Measurements from ENCODE around the gene IL17C. TPM values are rescaled to one million over a fixed set of nuclear protein-coding genes. Genes with fewer than 3 reads are reported as not detected.

Gene IL17C
- total RNA-seq (0.40 TPM in 1 of 2 replicates, not detected in the other), polyA plus RNA-seq (0.57 and 0.79 TPM in 2 replicates)

GRCh38 chr16:88638323-88639230 is at the start of gene IL17C:
IL17C (plus strand) TSS chr16:88638572; CDS start chr16:88638642, 70 bp downstream.
- no peak for DNase-seq (ENCODE audit: low spot score)
- peaks cover 9% of the 10 kb centered on the region for H3K27me3 ChIP-seq
- WGBS (ENCODE audit: low lambda C conversion rate, missing lambda C conversion rate) = 77% methylated on average over 27 of the region's 27 CpGs

GRCh38 chr16:88588754-88589153 is 49.6 kb upstream of the IL17C start:
- Histone ChIP-seq H3K27ac (no peak overlapping the region), H3K9me3 (ENCODE audit: low read depth) (no peaks in the 10 kb centered on the region), H3K4me2 (no peak overlapping the region), H3K9me2 (replicated peaks; ENCODE audit: insufficient read depth) (no peaks in the 10 kb centered on the region), H3K4me3 (no peak overlapping the region), H3K36me3 (replicated peaks; ENCODE audit: insufficient read depth, low read depth) (no peaks in the 10 kb centered on the region), H4K20me1 (ENCODE audit: insufficient read depth, poor library complexity, severe bottlenecking) (peaks cover 10% of the 10 kb centered on the region), H3K4me1 (ENCODE audit: insufficient read depth) (no peaks in the 10 kb centered on the region), H2AFZ (no peak overlapping the region), H3K79me2 (peaks cover 18% of the 10 kb centered on the region), H3K27me3 (no peaks in the 10 kb centered on the region)
- 98% methylated on average over 6 of the region's 6 CpGs for WGBS (ENCODE audit: low lambda C conversion rate, missing lambda C conversion rate)
- no peak for DNase-seq (ENCODE audit: low spot score)
- no peak for TF ChIP-seq EZH2phosphoT487 (IDR thresholded peaks at IDR 0.05; ENCODE audit: low read depth, severe bottlenecking, unreplicated experiment)

More at GRCh38 chr16:88638323-88639230, at the start of gene IL17C:
- H3K79me2 ChIP-seq = no peaks in the 10 kb centered on the region
- no peaks in the 10 kb centered on the region for H3K9me2 ChIP-seq (replicated peaks; ENCODE audit: insufficient read depth)
- peaks cover 9% of the 10 kb centered on the region for H3K4me1 ChIP-seq (ENCODE audit: insufficient read depth)
- no peak within 1 kb of the TSS for H3K4me2 ChIP-seq
- H3K4me3 ChIP-seq = no peak within 1 kb of the TSS
- no peak within 1 kb of the TSS for H3K27ac ChIP-seq
- H4K20me1 ChIP-seq (ENCODE audit: insufficient read depth, poor library complexity, severe bottlenecking) = no peaks in the 10 kb centered on the region
- no peak for TF ChIP-seq CTCF (IDR thresholded peaks at IDR 0.05; ENCODE audit: poor library complexity)
- TF ChIP-seq EZH2phosphoT487 (IDR thresholded peaks at IDR 0.05; ENCODE audit: low read depth, severe bottlenecking, unreplicated experiment) = no peak
- no peak for TF ChIP-seq EZH2 (IDR thresholded peaks at IDR 0.05; ENCODE audit: borderline replicate concordance)
- H3K9me3 ChIP-seq (ENCODE audit: low read depth) = no peaks in the 10 kb centered on the region
- H3K36me3 ChIP-seq (replicated peaks; ENCODE audit: insufficient read depth, low read depth) = no peaks in the 10 kb centered on the region
- H2AFZ ChIP-seq = no peak within 1 kb of the TSS

- Histone ChIP-seq H3K9me3 (ENCODE audit: low read depth) (no peaks in the 10 kb centered on the region), H3K4me3 (no peak overlapping the region), H2AFZ (no peak overlapping the region), H3K27me3 (no peaks in the 10 kb centered on the region), H4K20me1 (ENCODE audit: insufficient read depth, poor library complexity, severe bottlenecking) (peaks cover 8% of the 10 kb centered on the region), H3K4me2 (no peak overlapping the region), H3K9me2 (replicated peaks; ENCODE audit: insufficient read depth) (no peaks in the 10 kb centered on the region), H3K36me3 (replicated peaks; ENCODE audit: insufficient read depth, low read depth) (no peaks in the 10 kb centered on the region), H3K27ac (no peak overlapping the region), H3K4me1 (ENCODE audit: insufficient read depth) (no peaks in the 10 kb centered on the region), H3K79me2 (peaks cover 16% of the 10 kb centered on the region)
- WGBS (ENCODE audit: low lambda C conversion rate, missing lambda C conversion rate) = 97% methylated on average over 11 of the region's 11 CpGs
- no peak for DNase-seq (ENCODE audit: low spot score)
- no peak for TF ChIP-seq EZH2phosphoT487 (IDR thresholded peaks at IDR 0.05; ENCODE audit: low read depth, severe bottlenecking, unreplicated experiment)
- TF ChIP-seq CTCF (IDR thresholded peaks at IDR 0.05; ENCODE audit: poor library complexity) = no peak
- no peak for TF ChIP-seq EZH2 (IDR thresholded peaks at IDR 0.05; ENCODE audit: borderline replicate concordance)
These were observed 48.9 kb upstream of the IL17C start for GRCh38 chr16:88589441-88589840.

GRCh38 chr16:88591577-88592021 is 46.8 kb upstream of the IL17C start:
- no peak for DNase-seq (ENCODE audit: low spot score)
- H3K36me3 ChIP-seq (replicated peaks; ENCODE audit: insufficient read depth, low read depth) = no peaks in the 10 kb centered on the region
- peaks cover 2% of the 10 kb centered on the region for H4K20me1 ChIP-seq (ENCODE audit: insufficient read depth, poor library complexity, severe bottlenecking)
- H3K4me3 ChIP-seq = no peak overlapping the region
- H2AFZ ChIP-seq = no peak overlapping the region
- H3K27ac ChIP-seq = no peak overlapping the region
- no peak for TF ChIP-seq EZH2phosphoT487 (IDR thresholded peaks at IDR 0.05; ENCODE audit: low read depth, severe bottlenecking, unreplicated experiment)
- no peak for TF ChIP-seq CTCF (IDR thresholded peaks at IDR 0.05; ENCODE audit: poor library complexity)
- no peak for TF ChIP-seq EZH2 (IDR thresholded peaks at IDR 0.05; ENCODE audit: borderline replicate concordance)
- H3K27me3 ChIP-seq = no peaks in the 10 kb centered on the region
- WGBS (ENCODE audit: low lambda C conversion rate, missing lambda C conversion rate) = 97% methylated on average over 10 of the region's 10 CpGs
- no peaks in the 10 kb centered on the region for H3K4me1 ChIP-seq (ENCODE audit: insufficient read depth)
- H3K9me3 ChIP-seq (ENCODE audit: low read depth) = no peaks in the 10 kb centered on the region
- no peak overlapping the region for H3K4me2 ChIP-seq
- H3K79me2 ChIP-seq = peaks cover 8% of the 10 kb centered on the region
- no peaks in the 10 kb centered on the region for H3K9me2 ChIP-seq (replicated peaks; ENCODE audit: insufficient read depth)
